H1 (cell line): ENCODE measurements around the gene CEMIP2. TPM values are rescaled to one million over a fixed set of nuclear protein-coding genes. Genes with fewer than 3 reads are reported as not detected.

Source experiments
- CTCF ChIA-PET: fragments of 300-600 bp; sonication (Branson Sonifier 250); formaldehyde crosslinking; loops from one replicate; lab custom pipeline; 2021; ENCODE audit not compliant: partially characterized antibody; lab: Charles Lee
- POLR2A ChIA-PET: fragments of 300-600 bp; sonication (Branson Sonifier 250); formaldehyde crosslinking; loops from one replicate; lab custom pipeline; 2021; ENCODE audit warnings: inconsistent platforms; ENCODE audit not compliant: partially characterized antibody; lab: Charles Lee
- DNase-seq, 2 experiments: peaks; one replicate each; pipeline versions ENCODE4 v3.0.0 to v3.0.0-alpha.2; 2010 to 2022; ENCODE audit warnings: low spot score in 2 of 2, low read depth in 1 of 2, mixed read lengths in 1 of 2
- FAIRE-seq: peaks from 2 replicates; lab custom pipeline; 2011; peaks lifted over from hg19 to GRCh38; lab: Jason Lieb, UNC
- H2AFZ ChIP-seq: 2 replicates; pipeline ENCODE4 v1.8.1; 2012; ENCODE audit warnings: low read length, inconsistent platforms
- H2AK5ac ChIP-seq: 2 replicates; pipeline ENCODE4 v1.6.1; 2013; ENCODE audit warnings: low read depth, low read length
- H2BK120ac ChIP-seq: replicated peaks from 2 replicates; pipeline ENCODE3; 2013; ENCODE audit warnings: low read depth, low read length, inconsistent platforms
- H2BK12ac ChIP-seq: 2 replicates; pipeline ENCODE4 v1.6.1; 2013; ENCODE audit warnings: low read depth, low read length
- H2BK15ac ChIP-seq: 2 replicates; pipeline ENCODE4 v1.6.1; 2013; ENCODE audit warnings: low read length
- H2BK20ac ChIP-seq: 2 replicates; pipeline ENCODE4 v1.6.1; 2013; ENCODE audit warnings: low read length
- H2BK5ac ChIP-seq: 2 replicates; pipeline ENCODE4 v1.6.1; 2013; ENCODE audit warnings: low read depth, low read length
- H3K14ac ChIP-seq: 2 replicates; pipeline ENCODE4 v1.6.1; 2013; ENCODE audit warnings: inconsistent platforms; ENCODE audit not compliant: insufficient read length
- H3K18ac ChIP-seq: 2 replicates; pipeline ENCODE4 v1.6.1; 2013; ENCODE audit warnings: low read length; ENCODE audit errors: extremely low read depth
- H3K23ac ChIP-seq: 2 replicates; pipeline ENCODE4 v1.6.1; 2013; ENCODE audit warnings: inconsistent platforms; ENCODE audit not compliant: insufficient read length
- H3K23me2 ChIP-seq: 2 replicates; pipeline ENCODE4 v1.6.1; 2013; ENCODE audit warnings: low read depth, low read length
- H3K27ac ChIP-seq: 2 replicates; pipeline ENCODE4 v1.6.1; 2011; ENCODE audit warnings: low read depth, low read length, inconsistent platforms
- H3K27me3 ChIP-seq, 4 experiments: replicated peaks in 1 of 4; 1 replicate in 1 of 4; 2 replicates in 3 of 4; pipeline versions ENCODE4 v1.6.1 to v1.8.1; 2011 to 2013; ENCODE audit warnings: low read length in 3 of 4, mild to moderate bottlenecking in 3 of 4, inconsistent platforms in 2 of 4, mixed read lengths in 2 of 4, moderate library complexity in 1 of 4; ENCODE audit not compliant: control insufficient read depth in 3 of 4, insufficient read depth in 3 of 4; ENCODE audit errors: extremely low read depth in 1 of 4
- H3K36me3 ChIP-seq, 4 experiments: 2 replicates each; pipeline versions ENCODE4 v1.6.1 to v1.8.1; 2011 to 2013; ENCODE audit warnings: mild to moderate bottlenecking in 4 of 4, low read length in 3 of 4, moderate library complexity in 2 of 4, control low read depth in 1 of 4, inconsistent platforms in 1 of 4; ENCODE audit not compliant: insufficient read depth in 4 of 4, control insufficient read depth in 2 of 4
- H3K4ac ChIP-seq: replicated peaks from 2 replicates; pipeline ENCODE3; 2013; ENCODE audit warnings: low read length, low read depth, mixed read lengths, inconsistent platforms; ENCODE audit not compliant: insufficient read length
- H3K4me1 ChIP-seq, 4 experiments: replicated peaks in 1 of 4; 1 replicate in 1 of 4; 2 replicates in 3 of 4; pipeline versions ENCODE4 v1.6.1 to v1.8.1; 2011 to 2013; ENCODE audit warnings: low read length in 3 of 4, inconsistent platforms in 2 of 4, mixed read lengths in 1 of 4; ENCODE audit not compliant: insufficient read depth in 4 of 4, control insufficient read depth in 3 of 4
- H3K4me2 ChIP-seq, 2 experiments: 2 replicates each; pipeline versions ENCODE4 v1.6.1 to v1.8.1; 2011 to 2013; ENCODE audit warnings: low read depth in 2 of 2, low read length in 2 of 2, control low read depth in 1 of 2, inconsistent platforms in 1 of 2, mild to moderate bottlenecking in 1 of 2; ENCODE audit not compliant: insufficient read depth in 1 of 2
- H3K4me3 ChIP-seq, 4 experiments: fragments of 200-600, 300-600 bp in 1 of 4; sonication (generic), shearing (Covaris generic), sonication (Bioruptor Twin) in 1 of 4; 2 replicates each; pipeline versions ENCODE4 v1.5.1 to v1.8.1; 2011 to 2016; ENCODE audit warnings: low read length in 4 of 4, low read depth in 3 of 4, control low read depth in 2 of 4, inconsistent platforms in 2 of 4, mild to moderate bottlenecking in 2 of 4, mixed read lengths in 1 of 4, moderate library complexity in 1 of 4; ENCODE audit not compliant: insufficient read depth in 2 of 4; ENCODE audit errors: extremely low read depth in 1 of 4
- H3K56ac ChIP-seq: replicated peaks from 2 replicates; pipeline ENCODE3; 2013; ENCODE audit warnings: low read depth, mild to moderate bottlenecking, mixed read lengths, low read length, inconsistent platforms; ENCODE audit not compliant: insufficient read length
- H3K79me1 ChIP-seq: 2 replicates; pipeline ENCODE4 v1.6.1; 2013; ENCODE audit warnings: low read depth, low read length, control low read depth
- H3K79me2 ChIP-seq, 2 experiments: 2 replicates each; pipeline versions ENCODE4 v1.6.1 to v1.8.1; 2012 to 2013; ENCODE audit warnings: low read length in 2 of 2, mild to moderate bottlenecking in 2 of 2, inconsistent platforms in 1 of 2; ENCODE audit not compliant: insufficient read depth in 2 of 2, control insufficient read depth in 1 of 2
- H3K9ac ChIP-seq, 4 experiments: replicated peaks in 1 of 4; 1 replicate in 1 of 4; 2 replicates in 3 of 4; pipeline versions ENCODE4 v1.6.1 to v1.8.1; 2011 to 2013; ENCODE audit warnings: low read depth in 3 of 4, low read length in 3 of 4, control low read depth in 2 of 4, mild to moderate bottlenecking in 2 of 4, moderate library complexity in 2 of 4, inconsistent platforms in 1 of 4; ENCODE audit errors: extremely low read depth in 1 of 4
- H3K9me3 ChIP-seq, 2 experiments: 2 replicates each; pipeline versions ENCODE4 v1.6.1 to v1.8.1; 2012 to 2013; ENCODE audit warnings: mild to moderate bottlenecking in 2 of 2, moderate library complexity in 2 of 2, control low read depth in 1 of 2, inconsistent platforms in 1 of 2, low read depth in 1 of 2, low read length in 1 of 2, mixed read lengths in 1 of 2; ENCODE audit not compliant: insufficient read depth in 2 of 2
- H4K20me1 ChIP-seq, 2 experiments: replicated peaks in 1 of 2; 2 replicates each; pipeline versions ENCODE3 to v1.8.1; 2011 to 2013; ENCODE audit warnings: inconsistent platforms in 2 of 2, low read length in 2 of 2, mild to moderate bottlenecking in 1 of 2; ENCODE audit not compliant: insufficient read depth in 2 of 2, control insufficient read depth in 1 of 2
- H4K5ac ChIP-seq: 2 replicates; pipeline ENCODE4 v1.6.1; 2013; ENCODE audit warnings: low read length, low read depth, mixed read lengths, inconsistent platforms; ENCODE audit not compliant: insufficient read length
- H4K8ac ChIP-seq: 2 replicates; pipeline ENCODE4 v1.8.0; 2013; ENCODE audit warnings: mild to moderate bottlenecking, moderate library complexity, low read length, inconsistent platforms; ENCODE audit not compliant: insufficient read depth; ENCODE audit errors: extremely low read depth
- H4K91ac ChIP-seq: replicated peaks from 2 replicates; pipeline ENCODE3; 2013; ENCODE audit warnings: low read length, mixed read lengths, inconsistent platforms; ENCODE audit not compliant: insufficient read length
- BRCA1 ChIP-seq: IDR thresholded peaks from 2 replicates; pipeline ENCODE4 v1.6.1; 2012; ENCODE audit warnings: low read depth, low read length, improper control_type of control experiment
- CHD2 ChIP-seq: IDR thresholded peaks from 2 replicates; pipeline ENCODE4 v1.6.1; 2012; ENCODE audit warnings: low read length, improper control_type of control experiment
- CTBP2 ChIP-seq: IDR thresholded peaks from 2 replicates; pipeline ENCODE4 v1.7.0; 2011; ENCODE audit warnings: borderline replicate concordance, mild to moderate bottlenecking, moderate library complexity, mixed read lengths, low read length; ENCODE audit not compliant: insufficient read depth, insufficient read length
- HDAC6 ChIP-seq: IDR thresholded peaks from one replicate; pipeline ENCODE4 v1.7.1; 2012; ENCODE audit warnings: low read depth, mild to moderate bottlenecking, inconsistent platforms, low read length, moderate library complexity
- KDM4A ChIP-seq: IDR thresholded peaks from one replicate; pipeline ENCODE4 v1.7.1; 2012; ENCODE audit warnings: low read depth, mild to moderate bottlenecking, moderate library complexity, low read length, inconsistent platforms; ENCODE audit not compliant: severe bottlenecking
- KDM5A ChIP-seq: fragments of 200-600 bp; IDR thresholded peaks from 2 replicates; pipeline ENCODE4 v1.7.1; 2012; ENCODE audit warnings: mild to moderate bottlenecking, low read length, inconsistent platforms, mixed read lengths
- NANOG ChIP-seq: IDR thresholded peaks from 2 replicates; pipeline ENCODE4 v1.6.1; 2011; ENCODE audit warnings: low read length, low read depth, mild to moderate bottlenecking, inconsistent platforms; ENCODE audit not compliant: insufficient read depth, poor library complexity, severe bottlenecking
- POU5F1 ChIP-seq: IDR thresholded peaks from 2 replicates; pipeline ENCODE4 v1.6.1; 2011; ENCODE audit warnings: low read depth, mild to moderate bottlenecking, low read length, moderate library complexity
- RBBP5 ChIP-seq: IDR thresholded peaks from 2 replicates; pipeline ENCODE4 v1.7.1; 2012; ENCODE audit warnings: low read depth, mild to moderate bottlenecking, inconsistent platforms, low read length, moderate library complexity, borderline replicate concordance
- SIRT6 ChIP-seq: IDR thresholded peaks from one replicate; pipeline ENCODE4 v1.7.1; 2012; ENCODE audit warnings: low read length, inconsistent platforms
- SIX5 ChIP-seq: IDR thresholded peaks from 2 replicates; pipeline ENCODE4 v1.6.1; 2011; ENCODE audit warnings: mild to moderate bottlenecking, low read depth, low read length
- SP1 ChIP-seq: IDR thresholded peaks from 2 replicates; pipeline ENCODE4 v1.6.1; 2011; ENCODE audit warnings: low read depth, low read length
- SP4 ChIP-seq: IDR thresholded peaks from 2 replicates; pipeline ENCODE4 v1.6.1; 2012; ENCODE audit warnings: low read length, inconsistent platforms
- SRF ChIP-seq: IDR thresholded peaks from 2 replicates; pipeline ENCODE4 v1.6.1; 2011; ENCODE audit warnings: mild to moderate bottlenecking, low read depth, low read length, moderate library complexity
- WGBS, 2 experiments: shearing (Covaris generic) in 1 of 2; methylation state at CpG; one replicate each; pipeline versions ENCODE4 v1.1.6 to v1.1.7; 2013 to 2015; ENCODE audit warnings: low lambda C conversion rate in 2 of 2, mixed read lengths in 2 of 2, inconsistent platforms in 1 of 2, low coverage in 1 of 2, missing lambda C conversion rate in 1 of 2; ENCODE audit not compliant: insufficient replicate concordance in 2 of 2, insufficient coverage in 1 of 2, insufficient read length in 1 of 2; ENCODE audit errors: extremely low coverage in 1 of 2, missing lambda C conversion rate in 1 of 2; 5-methylcytosine and 5-hydroxymethylcytosine counted together
- polyA plus RNA-seq, 7 experiments: library from polyadenylated mRNA; depleted of rRNA in 3 of 7; stranded (reverse) in 5 of 7; unstranded in 2 of 7; fragments of >200 nt in 5 of 7; fragments of 200-250 nt in 2 of 7; gene quantifications; 1 replicate in 5 of 7; 2 replicates in 1 of 7; 4 replicates in 1 of 7; pipeline versions ENCODE4 v1.2.1 to v1.2.3, GENCODE V29; 2011 to 2013; ENCODE audit warnings: missing spikeins in 2 of 7, mixed read lengths in 2 of 7
- total RNA-seq: library from RNA; stranded (reverse); fragmentation: NEBNext Ultra II Directional; extraction: Animal tissue kit (Norgen Biotek cat#: 25700); gene quantifications from 2 replicates; pipeline ENCODE4 v1.2.1, GENCODE V29; 2021
- TF ChIP-seq, protein P1 (sequence below): IDR thresholded peaks from 2 replicates; pipeline ENCODE4 v1.6.1; 2011; ENCODE audit warnings: low read depth, mild to moderate bottlenecking, low read length; ENCODE audit not compliant: insufficient read depth

The CEMIP2 gene
- total and polyA plus RNA-seq, 2 of the 8 experiments (the other 6 are each of a cell fraction or from before 2014, with no cell fraction given), result 25.2 to 52.1 TPM

DNA sequence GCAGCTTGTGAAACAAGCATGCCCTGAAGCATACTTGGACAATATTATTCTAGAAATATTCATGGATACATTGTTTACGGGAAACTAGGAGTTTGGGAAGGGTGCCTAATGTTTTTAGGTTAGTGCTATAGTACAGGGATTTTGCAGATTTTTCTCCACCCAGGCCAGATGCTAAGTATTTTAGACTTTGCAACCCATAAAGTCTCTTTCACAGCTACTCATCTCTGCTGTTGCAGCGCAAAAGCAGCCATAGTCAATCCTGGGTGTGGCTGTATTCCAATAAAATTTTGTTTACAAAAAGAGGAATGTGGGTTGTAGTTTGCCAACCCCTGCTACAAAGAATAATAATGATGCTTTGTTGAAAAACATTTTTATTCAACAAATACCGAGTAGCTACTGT lies 106.2 kb downstream of the CEMIP2 start:
- no peaks in the 10 kb centered on the region for H3K23me2 ChIP-seq
- no peak for FAIRE-seq
- H3K14ac ChIP-seq, result no peak overlapping the region
- no peak overlapping the region for H2BK12ac ChIP-seq
- H2BK15ac ChIP-seq, result no peak overlapping the region
- no peaks in the 10 kb centered on the region for H3K27me3 ChIP-seq
- no peak overlapping the region for H3K4me3 ChIP-seq
- no peaks in the 10 kb centered on the region for H4K20me1 ChIP-seq
- POLR2A ChIA-PET, result no interaction called here
- no peak overlapping the region for H4K8ac ChIP-seq
- peaks cover 0 to 22% (median 10%) of the 10 kb centered on the region in 4 experiments for H3K4me1 ChIP-seq
- WGBS, 2 experiments, result 84% methylated on average over 3 of the region's 3 CpGs; no CpG with 5 or more reads in 1 of the 2 experiments
- no peak overlapping the region for H3K9ac ChIP-seq
- H3K23ac ChIP-seq, result no peak overlapping the region
- H3K4ac ChIP-seq, result no peak overlapping the region
- H3K79me2 ChIP-seq, result no peaks in the 10 kb centered on the region
- H3K79me1 ChIP-seq, result no peaks in the 10 kb centered on the region
- DNase-seq, result no peak
- H3K18ac ChIP-seq, result no peak overlapping the region
- H4K91ac ChIP-seq, result no peak overlapping the region
- CTCF ChIA-PET, result interaction anchor here (2.5 to 3.0 kb wide), 2 partner anchors 15 to 34 kb away, joined by 9 to 16 read pairs; no protein-coding TSS in a partner anchor
- no peak overlapping the region for H2AK5ac ChIP-seq
- H2BK20ac ChIP-seq, result no peak overlapping the region
- no peak overlapping the region for H2BK120ac ChIP-seq
- no peaks in the 10 kb centered on the region for H3K9me3 ChIP-seq
- H2BK5ac ChIP-seq, result no peak overlapping the region
- no peaks in the 10 kb centered on the region for H3K36me3 ChIP-seq
- no peak overlapping the region for H2AFZ ChIP-seq
- H4K5ac ChIP-seq, result no peak overlapping the region
- no peak overlapping the region for H3K27ac ChIP-seq
- no peak overlapping the region; a peak in 1 of 4 replicates for H3K4me2 ChIP-seq
- no peak overlapping the region for H3K56ac ChIP-seq
- TF ChIP-seq SIRT6 (no peak), CTBP2 (no peak), KDM5A (no peak), POU5F1 (no peak), CHD2 (no peak), SIX5 (no peak), RBBP5 (no peak), NANOG (no peak), KDM4A (no peak), SP4 (no peak), SRF (no peak), HDAC6 (no peak), SP1 (no peak), BRCA1 (no peak)
- TF ChIP-seq, protein P1, sequence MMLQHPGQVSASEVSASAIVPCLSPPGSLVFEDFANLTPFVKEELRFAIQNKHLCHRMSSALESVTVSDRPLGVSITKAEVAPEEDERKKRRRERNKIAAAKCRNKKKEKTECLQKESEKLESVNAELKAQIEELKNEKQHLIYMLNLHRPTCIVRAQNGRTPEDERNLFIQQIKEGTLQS, result no peak
